Measurements from ENCODE around the gene FECH.

Gene FECH

DNA sequence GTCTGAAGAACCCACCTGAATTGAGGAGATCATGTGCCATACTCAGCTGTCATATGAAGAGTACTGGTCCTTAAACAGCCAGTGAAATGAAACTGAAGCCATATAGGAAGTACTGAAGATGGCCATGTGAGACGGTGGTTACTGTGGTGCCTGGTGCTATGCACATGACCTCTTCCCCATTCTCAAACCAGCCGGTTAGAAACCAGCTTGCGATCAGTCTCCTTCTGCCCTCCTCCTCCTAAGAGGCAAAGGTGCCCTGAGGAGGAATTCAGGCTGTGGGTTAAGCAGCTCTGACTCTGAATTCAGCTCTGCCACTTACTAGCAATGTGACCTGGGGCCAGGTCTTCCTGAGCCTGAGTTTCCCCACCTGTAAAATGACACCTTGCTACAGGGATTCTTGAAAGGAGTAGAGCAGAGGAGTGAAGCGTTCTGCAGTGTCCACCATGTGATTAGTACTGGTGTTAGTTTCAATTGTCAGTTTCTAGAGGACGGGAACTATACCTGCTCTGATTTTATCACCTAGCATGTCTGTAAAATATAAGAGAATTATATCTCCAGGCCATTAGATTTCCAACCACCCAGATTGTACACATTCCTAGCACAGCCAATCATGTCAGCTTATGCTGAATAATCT lies 5.1 kb downstream of the FECH start:
- DNase-seq (ENCODE audit: low spot score), result no peak

DNA sequence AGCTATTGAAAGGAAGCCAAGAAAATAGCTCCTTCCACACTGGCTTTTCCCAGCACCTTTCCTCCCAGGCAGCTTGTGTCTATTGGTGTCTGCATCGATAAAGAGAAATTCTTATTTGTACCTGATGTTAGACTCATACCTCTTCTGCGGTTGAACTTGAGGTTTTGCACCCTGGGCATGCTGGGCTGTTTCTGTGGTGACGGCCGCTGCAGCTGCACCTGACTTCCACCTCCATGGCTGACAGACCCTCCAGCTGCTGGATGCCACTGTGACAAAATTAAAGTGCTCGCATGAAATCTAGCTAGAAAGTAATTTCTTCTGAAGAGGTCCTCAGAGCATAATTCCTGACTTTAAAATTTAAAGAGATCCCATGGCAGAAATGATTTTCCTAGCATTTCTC lies 6.6 kb downstream of the FECH start:
- no peak for DNase-seq (ENCODE audit: low spot score)

DNA sequence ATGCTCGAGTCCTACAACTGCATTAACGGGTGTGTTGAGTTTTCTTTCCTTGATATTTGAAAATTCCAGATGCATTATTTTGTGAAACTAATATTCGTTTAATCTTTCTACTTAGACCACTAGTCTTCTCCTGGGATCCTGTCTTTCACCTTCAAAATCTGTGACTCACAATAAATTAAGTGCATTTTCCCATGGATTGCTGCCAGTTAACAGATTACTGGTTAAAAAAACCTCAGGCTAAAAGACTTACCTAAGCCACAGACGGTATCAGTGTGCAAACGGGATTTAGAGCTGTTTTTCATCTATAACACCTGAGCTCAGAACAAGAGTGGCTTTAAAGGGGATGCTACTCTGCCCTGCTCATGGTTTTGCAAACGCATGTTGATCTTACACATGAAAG lies 10.2 kb downstream of the FECH start:
- DNase-seq (ENCODE audit: low spot score), result no peak

- no peak for DNase-seq (ENCODE audit: low spot score)
Observed at GRCh38 chr18:57575542-57575941, 11.0 kb downstream of the FECH start.

DNA sequence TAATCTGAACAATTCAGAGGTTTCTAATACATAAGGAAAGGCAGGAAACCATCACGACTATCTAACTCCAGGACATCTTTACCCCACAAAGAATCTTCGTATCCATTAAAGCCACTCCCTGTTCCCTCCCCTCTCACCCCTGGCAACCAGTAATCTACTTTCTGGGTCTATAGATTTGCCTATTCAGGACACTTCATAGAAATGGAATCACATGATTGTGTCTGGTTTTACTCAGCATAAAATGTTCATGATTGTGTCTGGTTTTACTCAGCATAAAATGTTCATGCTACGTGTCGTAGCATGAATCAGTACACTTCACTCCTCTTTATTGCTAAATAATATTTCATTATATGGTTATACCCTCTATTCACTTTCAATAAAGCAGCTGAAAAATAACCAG lies 11.6 kb downstream of the FECH start:
- DNase-seq (ENCODE audit: low spot score), result no peak

DNA sequence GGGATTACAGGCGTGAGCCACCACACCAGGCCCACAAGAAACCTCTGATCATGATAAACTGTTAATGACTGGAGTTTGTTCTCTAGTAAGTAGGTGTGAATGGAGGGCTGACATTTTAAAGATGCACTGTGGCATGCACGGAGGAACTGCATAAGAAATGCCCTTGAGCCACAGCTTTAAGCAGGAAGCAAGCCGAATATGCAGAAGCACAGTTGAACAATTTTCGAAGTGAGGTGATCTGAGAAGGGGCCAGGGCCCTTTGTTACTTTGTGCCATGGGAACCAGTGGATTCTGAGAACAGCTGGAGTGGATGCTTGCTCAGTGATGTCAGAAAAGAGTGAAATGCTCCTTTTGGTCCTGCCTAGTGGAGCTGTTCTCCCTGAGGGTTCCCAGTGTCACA lies 16.3 kb downstream of the FECH start:
- no peak for DNase-seq (ENCODE audit: low spot score)

DNA sequence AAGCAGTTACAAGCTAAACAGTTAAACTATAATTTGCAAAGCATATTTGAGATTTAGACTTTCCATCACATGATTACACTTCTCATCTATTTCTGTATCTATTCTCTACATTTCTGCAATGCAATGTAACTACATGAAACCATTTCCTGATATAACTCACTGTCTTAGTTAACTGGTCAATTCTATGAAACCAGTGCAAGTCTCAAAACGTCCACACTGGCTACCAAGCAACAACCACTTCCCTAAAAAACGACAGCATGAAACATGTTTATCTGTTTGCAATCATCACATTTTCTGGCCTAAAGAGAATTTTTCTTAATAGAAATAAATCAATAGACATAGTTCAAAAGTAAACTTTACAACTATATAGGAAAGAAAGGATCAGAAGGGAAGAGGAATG lies 17.4 kb downstream of the FECH start:
- no peak for DNase-seq (ENCODE audit: low spot score)

- peak; percentile 18 for DNase-seq (ENCODE audit: low spot score)
Observed at GRCh38 chr18:57561728-57562423, 24.6 kb downstream of the FECH start.

DNA sequence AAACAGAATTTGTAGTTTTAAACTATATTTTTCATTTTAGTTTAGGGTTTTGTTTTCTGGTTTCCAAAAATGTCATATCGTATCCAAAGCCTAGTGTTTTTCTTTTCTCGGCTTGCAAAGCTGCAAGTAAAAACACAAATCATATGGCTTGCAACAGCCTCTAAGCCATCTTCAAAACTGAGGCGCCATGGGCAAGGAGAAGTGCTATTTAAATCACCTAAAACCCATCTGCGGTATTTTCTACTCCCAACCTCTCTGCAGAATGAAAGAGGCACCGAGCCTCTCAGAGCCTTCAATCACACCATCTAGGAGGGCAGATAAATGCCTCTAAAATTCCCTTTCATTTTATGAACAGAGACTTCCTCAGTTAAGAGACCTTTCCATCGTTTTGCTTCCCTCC lies 25.2 kb downstream of the FECH start:
- DNase-seq (ENCODE audit: low spot score), result no peak

- DNase-seq (ENCODE audit: low spot score), result no peak
Observed at GRCh38 chr18:57559314-57559713, 27.2 kb downstream of the FECH start.

GRCh38 chr18:57555134-57555533 lies 31.4 kb downstream of the FECH start:
- DNase-seq (ENCODE audit: low spot score), result no peak

- DNase-seq (ENCODE audit: low spot score), result no peak
Observed at GRCh38 chr18:57550510-57550909, 36.0 kb downstream of the FECH start.

DNA sequence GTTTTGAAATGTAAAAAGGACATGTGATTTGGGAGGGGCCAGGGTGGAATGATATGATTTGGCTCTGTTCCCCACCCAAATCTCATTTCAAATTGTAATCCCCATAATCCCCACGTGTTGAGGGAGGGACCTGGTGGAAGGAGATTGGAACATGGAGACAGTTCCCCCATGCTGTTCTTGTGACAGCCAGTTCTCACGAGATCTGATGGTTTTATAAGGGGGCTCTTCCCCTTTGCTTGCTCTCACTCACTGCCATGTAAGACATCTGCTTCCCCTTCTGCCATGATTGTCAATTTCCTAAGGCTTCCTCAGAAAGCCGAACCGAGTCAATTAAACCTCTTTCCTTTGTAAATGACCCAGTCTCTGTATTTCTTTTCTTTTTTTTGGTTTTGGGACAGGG lies 39.2 kb downstream of the FECH start:
- no peak for DNase-seq (ENCODE audit: low spot score)

- no peak for DNase-seq (ENCODE audit: low spot score)
Observed at GRCh38 chr18:57544936-57545660, 41.4 kb downstream of the FECH start.

DNA sequence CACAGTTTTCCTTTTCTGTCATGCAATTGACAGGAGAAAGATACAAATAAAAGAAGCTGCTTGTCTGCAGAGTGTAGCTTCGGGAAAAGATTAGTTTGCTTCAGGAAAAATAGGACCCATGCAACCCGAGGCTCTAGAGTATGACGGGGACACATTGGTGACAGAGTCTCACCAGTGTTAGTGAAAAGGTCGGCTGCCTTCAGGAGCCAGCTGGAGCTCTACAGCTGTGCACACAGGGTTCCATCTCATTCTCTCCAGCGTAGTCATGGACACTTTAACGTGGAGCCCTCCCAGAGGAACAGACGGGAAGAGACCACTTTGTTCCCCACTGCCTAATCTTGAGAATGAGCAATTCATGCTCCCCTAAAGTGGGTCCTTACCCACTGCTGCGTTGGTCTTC lies 42.9 kb downstream of the FECH start:
- DNase-seq (ENCODE audit: low spot score), result no peak

DNA sequence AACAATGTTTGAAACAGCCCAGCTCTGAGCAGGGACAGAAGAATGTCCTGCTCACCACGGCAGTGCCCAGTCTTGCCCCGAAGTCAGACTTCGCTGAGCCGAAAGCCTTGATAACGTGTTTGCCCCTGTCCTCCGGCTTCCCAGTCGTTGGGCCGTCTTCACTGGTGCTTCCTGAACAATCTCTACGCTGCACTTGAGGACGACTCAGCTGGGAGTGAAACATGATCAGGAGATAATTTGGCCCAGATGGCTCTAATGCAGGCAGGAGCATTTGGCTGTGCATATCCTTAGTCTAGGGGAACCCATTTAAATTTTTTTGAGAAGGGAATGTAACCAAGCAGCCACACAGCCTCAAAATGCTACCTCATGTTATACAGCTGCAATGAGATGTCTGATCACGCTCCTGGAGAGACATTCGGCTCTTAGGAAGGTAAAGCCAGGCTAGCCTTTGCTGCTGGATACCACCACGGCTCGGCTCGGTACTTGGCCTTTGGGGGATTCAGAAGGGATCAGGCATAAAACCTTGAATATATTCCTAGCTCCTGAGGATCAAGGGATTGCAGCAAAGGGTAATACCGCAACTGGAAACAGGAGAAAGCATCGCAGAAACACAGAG lies 43.6 kb downstream of the FECH start:
- DNase-seq (ENCODE audit: low spot score), result no peak

GRCh38 chr18:57542126-57542525 lies 44.4 kb downstream of the FECH start:
- DNase-seq (ENCODE audit: low spot score), result no peak

GRCh38 chr18:57539702-57540101 lies 46.8 kb downstream of the FECH start:
- DNase-seq (ENCODE audit: low spot score), result no peak

DNA sequence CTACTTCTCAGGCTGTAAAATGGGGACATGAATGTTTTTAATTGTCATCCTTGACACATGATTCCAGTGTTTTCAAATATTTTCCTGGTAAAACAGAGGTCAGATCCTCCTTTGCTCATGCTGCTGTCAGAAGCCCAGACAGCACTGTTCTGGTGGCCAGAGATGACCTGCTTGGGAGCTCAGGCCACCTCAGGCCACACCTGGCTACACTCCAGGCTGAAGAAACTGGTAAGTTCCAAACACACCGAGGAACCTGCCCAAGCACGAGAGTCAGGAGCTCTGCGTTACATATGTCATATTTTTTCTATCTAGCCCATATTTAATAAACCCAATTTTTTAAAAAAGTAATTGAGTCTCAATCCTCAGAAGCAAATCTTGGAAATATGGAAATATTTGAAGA lies 47.9 kb downstream of the FECH start:
- no peak for DNase-seq (ENCODE audit: low spot score)

DNA sequence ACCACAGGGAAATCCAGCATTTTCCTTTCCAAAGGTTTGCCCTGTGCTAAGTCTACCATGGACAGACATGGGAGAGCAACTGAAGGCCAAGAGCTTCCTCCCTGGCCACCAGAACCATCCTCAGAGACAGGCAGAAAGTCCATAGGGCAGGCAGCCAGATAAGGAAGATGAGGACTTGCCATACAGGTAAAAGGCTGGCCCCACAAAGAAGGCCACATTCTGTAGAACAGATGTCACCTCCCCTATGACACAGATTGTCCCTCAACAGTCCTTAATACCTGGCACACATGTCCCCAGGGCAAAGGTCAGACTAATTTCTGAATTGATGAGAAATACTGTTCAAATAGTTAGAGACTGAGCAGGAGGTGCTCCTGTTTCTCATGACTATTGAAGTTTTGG lies 52.0 kb downstream of the FECH start:
- DNase-seq (ENCODE audit: low spot score), result no peak

GRCh38 chr18:57533868-57534510 lies 52.5 kb downstream of the FECH start:
- DNase-seq (ENCODE audit: low spot score), result no peak

All from SW480 (cell line).